Breast epithelium (tissue), 3 donors: ENCODE measurements around the gene ITGAX.

Experiments used
- CTCF ChIP-seq, 3 donors: fragments of 450-650 bp; IDR thresholded peaks; one replicate each; pipeline ENCODE4 v1.5.1; 2016 to 2017; ENCODE audit warnings: antibody characterized with exemption in 3 of 3, mild to moderate bottlenecking in 3 of 3, moderate library complexity in 3 of 3
- POLR2A ChIP-seq: fragments of 450-650 bp; IDR thresholded peaks from one replicate; pipeline ENCODE4 v1.6.1; 2016; ENCODE audit warnings: antibody characterized with exemption, mild to moderate bottlenecking, moderate library complexity

- TF ChIP-seq CTCF (IDR thresholded peaks at IDR 0.05) (no peak), POLR2A (no peak)
Observed at GRCh38 chr16:31413381-31413780, 58.4 kb downstream of the ITGAX start.
